SK-N-MC (cell line): ENCODE measurements around the gene CAP1.

ENCODE experiments used
- EZH2 ChIP-seq: fragments of 200-600 bp; sonication (generic); IDR thresholded peaks from one replicate; pipeline ENCODE4 v1.6.1; 2017; ENCODE audit warnings: antibody characterized with exemption
- POLR2AphosphoS5 ChIP-seq: IDR thresholded peaks from 2 replicates; pipeline ENCODE4 v1.6.1; 2012; ENCODE audit warnings: mild to moderate bottlenecking, low read depth, low read length, borderline replicate concordance

DNA sequence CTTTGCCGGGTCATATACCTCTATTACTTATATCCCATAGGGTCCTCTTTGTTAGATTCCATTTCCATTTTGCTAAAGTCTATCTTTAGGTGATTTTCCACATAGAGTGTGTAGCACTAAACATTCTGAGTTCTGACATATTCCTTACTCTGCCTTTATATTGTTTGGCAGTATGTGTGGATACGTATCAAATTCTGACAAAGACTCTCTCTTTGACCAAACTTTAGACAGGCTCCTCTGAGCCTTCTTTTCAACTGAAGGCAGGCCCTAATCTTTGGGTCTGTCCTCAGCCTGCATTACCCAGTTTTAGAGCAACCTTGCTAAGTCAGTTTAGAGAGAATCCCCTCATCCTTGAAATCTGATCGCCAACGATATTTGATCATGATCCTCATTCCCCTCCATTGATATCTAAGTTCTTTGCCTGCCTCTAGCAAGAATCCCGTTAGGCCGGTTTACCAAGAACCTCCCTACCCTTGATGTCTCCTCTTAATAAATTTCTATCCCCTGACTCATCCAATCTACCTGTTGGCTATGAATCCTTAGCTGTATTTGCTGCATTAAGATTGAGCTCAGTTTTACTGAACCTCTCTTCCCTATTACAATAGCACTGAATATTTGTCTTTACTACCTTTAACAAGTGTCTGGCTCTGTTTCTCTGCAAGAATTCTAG is 66.9 kb downstream of the CAP1 start:
- no peak for TF ChIP-seq POLR2AphosphoS5
- TF ChIP-seq EZH2 = no peak
